DOHH2 (cell line): Measurements from ENCODE around the gene COPS9.

Experiments
- H3F3A ChIP-seq: fragments of 200-600 bp; sonication (generic), shearing (Covaris generic); 2 replicates; pipeline ENCODE4 v1.6.0; 2016; ENCODE audit warnings: antibody characterized with exemption, mild to moderate bottlenecking; ENCODE audit not compliant: control insufficient read depth, insufficient read depth
- H3K27ac ChIP-seq: fragments of 200-600 bp; sonication (generic); 2 replicates; pipeline ENCODE4 v1.5.1; 2014; ENCODE audit warnings: low read depth, mild to moderate bottlenecking, low read length, moderate library complexity
- H3K27me3 ChIP-seq: fragments of 200-600 bp; sonication (generic); 2 replicates; pipeline ENCODE4 v1.6.1; 2014; ENCODE audit warnings: mild to moderate bottlenecking, low read length, mixed read lengths; ENCODE audit not compliant: control insufficient read depth
- H3K36me3 ChIP-seq: fragments of 200-600 bp; sonication (generic); 2 replicates; pipeline ENCODE4 v1.6.1; 2014; ENCODE audit warnings: mild to moderate bottlenecking, low read length, moderate library complexity, mixed read lengths; ENCODE audit not compliant: control insufficient read depth
- H3K4me1 ChIP-seq: fragments of 200-600 bp; sonication (generic); 2 replicates; pipeline ENCODE4 v1.6.1; 2014; ENCODE audit warnings: mild to moderate bottlenecking, low read length, mixed read lengths; ENCODE audit not compliant: control insufficient read depth
- H3K4me2 ChIP-seq: fragments of 200-600 bp; sonication (generic); 2 replicates; pipeline ENCODE4 v1.6.0; 2014; ENCODE audit warnings: mild to moderate bottlenecking, low read length, moderate library complexity
- H3K4me3 ChIP-seq: fragments of 200-600 bp; sonication (generic); 2 replicates; pipeline ENCODE4 v1.5.1; 2014; ENCODE audit warnings: mild to moderate bottlenecking, low read length, mixed read lengths
- H3K79me2 ChIP-seq: fragments of 200-600 bp; sonication (generic); 2 replicates; pipeline ENCODE4 v1.6.1; 2014; ENCODE audit warnings: mild to moderate bottlenecking, low read length, mixed read lengths; ENCODE audit not compliant: control insufficient read depth
- H3K9me2 ChIP-seq: fragments of 200-600 bp; sonication (generic); replicated peaks from 2 replicates; pipeline ENCODE4 v1.6.1; 2014; ENCODE audit warnings: mild to moderate bottlenecking, low read length, mixed read lengths; ENCODE audit not compliant: control insufficient read depth
- H3K9me3 ChIP-seq: fragments of 200-600 bp; sonication (generic); 2 replicates; pipeline ENCODE4 v1.6.1; 2014; ENCODE audit warnings: antibody characterized with exemption, low read length, mixed read lengths; ENCODE audit not compliant: control insufficient read depth, insufficient read depth
- H4K20me1 ChIP-seq: fragments of 200-600 bp; sonication (generic); 2 replicates; pipeline ENCODE4 v1.6.0; 2014; ENCODE audit warnings: low read depth, mild to moderate bottlenecking, antibody characterized with exemption, low read length, moderate library complexity; ENCODE audit not compliant: control insufficient read depth, insufficient read depth
- CTCF ChIP-seq: fragments of 200-600 bp; sonication (generic); IDR thresholded peaks from one replicate; pipeline ENCODE4 v1.5.1; 2014; ENCODE audit warnings: antibody characterized with exemption, mild to moderate bottlenecking, low read depth, low read length; ENCODE audit not compliant: poor library complexity, severe bottlenecking
- EZH2phosphoT487 ChIP-seq: fragments of 200-600 bp; sonication (generic); IDR thresholded peaks from 2 replicates; pipeline ENCODE4 v1.6.1; 2017; ENCODE audit warnings: borderline replicate concordance, mild to moderate bottlenecking, antibody characterized with exemption, low read length, moderate library complexity, mixed read lengths

Gene COPS9

GRCh38 chr2:240151477-240152031, 15.4 kb upstream of the COPS9 start:
- TF ChIP-seq EZH2phosphoT487 = no peak
- TF ChIP-seq CTCF = no peak
- H3K9me2 ChIP-seq = no peaks in the 10 kb centered on the region

GRCh38 chr2:240149943-240150784, 14.1 kb upstream of the COPS9 start:
- no peaks in the 10 kb centered on the region for H3K9me2 ChIP-seq
- H3K9me3 ChIP-seq = peaks cover 8% of the 10 kb centered on the region; the same call in 1 of the 2 replicates
- no peak overlapping the region for H3K27ac ChIP-seq
- no peak overlapping the region for H3K4me2 ChIP-seq
- no peaks in the 10 kb centered on the region; the same call in 1 of the 2 replicates for H3F3A ChIP-seq
- H3K27me3 ChIP-seq = no peaks in the 10 kb centered on the region
- H4K20me1 ChIP-seq = no peaks in the 10 kb centered on the region
- no peak overlapping the region for H3K4me3 ChIP-seq
- no peaks in the 10 kb centered on the region for H3K36me3 ChIP-seq
- H3K4me1 ChIP-seq = no peaks in the 10 kb centered on the region
- TF ChIP-seq CTCF = peak; percentile 80
- TF ChIP-seq EZH2phosphoT487 = no peak
- H3K79me2 ChIP-seq = no peaks in the 10 kb centered on the region

More at GRCh38 chr2:240151477-240152031, 15.4 kb upstream of the COPS9 start:
- H3K27me3 ChIP-seq = no peaks in the 10 kb centered on the region
- no peak overlapping the region for H3K4me2 ChIP-seq
- no peak overlapping the region for H3K27ac ChIP-seq
- no peaks in the 10 kb centered on the region for H3K4me1 ChIP-seq
- no peaks in the 10 kb centered on the region for H4K20me1 ChIP-seq
- H3K79me2 ChIP-seq = no peaks in the 10 kb centered on the region
- no peaks in the 10 kb centered on the region; the same call in 1 of the 2 replicates for H3F3A ChIP-seq
- no peak overlapping the region for H3K4me3 ChIP-seq
- H3K9me3 ChIP-seq = peaks cover 8% of the 10 kb centered on the region; the same call in 1 of the 2 replicates
- H3K36me3 ChIP-seq = no peaks in the 10 kb centered on the region

- no peaks in the 10 kb centered on the region; the same call in 1 of the 2 replicates for H3F3A ChIP-seq
- TF ChIP-seq CTCF = no peak
- TF ChIP-seq EZH2phosphoT487 = no peak
- no peaks in the 10 kb centered on the region for H3K27me3 ChIP-seq
- H3K27ac ChIP-seq = no peak overlapping the region
- no peaks in the 10 kb centered on the region for H4K20me1 ChIP-seq
- H3K9me2 ChIP-seq = no peaks in the 10 kb centered on the region
- peaks cover 8% of the 10 kb centered on the region; the same call in 1 of the 2 replicates for H3K9me3 ChIP-seq
- H3K4me3 ChIP-seq = no peak overlapping the region
- no peaks in the 10 kb centered on the region for H3K79me2 ChIP-seq
- no peaks in the 10 kb centered on the region for H3K36me3 ChIP-seq
- no peaks in the 10 kb centered on the region for H3K4me1 ChIP-seq
- no peak overlapping the region for H3K4me2 ChIP-seq
Observed at GRCh38 chr2:240147911-240148587, 11.9 kb upstream of the COPS9 start.
